K562 (cell line): ENCODE measurements around the gene TIFAB. TPM values are rescaled to one million over a fixed set of nuclear protein-coding genes. Genes with fewer than 3 reads are reported as not detected.

Experiments
- CTBP1 ChIP-seq: fragments of 450-650 bp; IDR thresholded peaks from 2 replicates; pipeline ENCODE4 v1.6.1; 2016; ENCODE audit warnings: borderline replicate concordance
- EGR1 ChIP-seq: fragments of 450-650 bp; conservative IDR thresholded peaks from 2 replicates; pipeline ENCODE4 v1.6.1; 2017; ENCODE audit warnings: mild to moderate bottlenecking
- ETV1 ChIP-seq: fragments of 450-650 bp; conservative IDR thresholded peaks from 2 replicates; pipeline ENCODE4 v1.6.1; 2016; ENCODE audit warnings: missing genetic modification characterization, control low read depth, low read depth, missing compliant biosample characterization
- FIP1L1 ChIP-seq: fragments of 200-400 bp; formaldehyde crosslinking; IDR thresholded peaks from 2 replicates; pipeline ENCODE4 v1.6.1; 2018; ENCODE audit warnings: mild to moderate bottlenecking, low read depth, low read length; ENCODE audit not compliant: poor library complexity, severe bottlenecking
- FOXA1 ChIP-seq: fragments of 450-650 bp; IDR thresholded peaks from 2 replicates; pipeline ENCODE4 v1.6.1; 2016; ENCODE audit warnings: mild to moderate bottlenecking, borderline replicate concordance
- JUNB ChIP-seq: fragments of 450-650 bp; formaldehyde crosslinking; conservative IDR thresholded peaks from 2 replicates; pipeline ENCODE4 v1.4.0; 2020; ENCODE audit warnings: mild to moderate bottlenecking
- KDM5B ChIP-seq: fragments of 200-600 bp; sonication (generic); IDR thresholded peaks from 2 replicates; pipeline ENCODE4 v1.6.1; 2012; ENCODE audit warnings: low read depth, mild to moderate bottlenecking, moderate library complexity, low read length, control low read depth, inconsistent platforms; ENCODE audit not compliant: insufficient replicate concordance
- KLF10 ChIP-seq: fragments of 250-450 bp; sonication (Bioruptor Pico); IDR thresholded peaks from 2 replicates; pipeline ENCODE4 v1.6.1; 2021; ENCODE audit warnings: matching md5 sums
- KLF6 ChIP-seq: fragments of 250-450 bp; sonication (Bioruptor Pico); IDR thresholded peaks from 2 replicates; pipeline ENCODE4 v1.4.0; 2020; ENCODE audit warnings: mild to moderate bottlenecking, moderate library complexity, borderline replicate concordance
- MAZ ChIP-seq, 2 experiments: fragments of 450-650 bp in 1 of 2; sonication (generic) in 1 of 2; formaldehyde crosslinking; IDR thresholded peaks in 1 of 2; conservative IDR thresholded peaks in 1 of 2; 2 replicates each; pipeline versions ENCODE4 v1.4.0 to v1.5.0; 2020; ENCODE audit warnings: mild to moderate bottlenecking in 1 of 2, missing genetic modification reagents in 1 of 2
- NFRKB ChIP-seq: fragments of 450-650 bp; IDR thresholded peaks from 2 replicates; pipeline ENCODE4 v1.6.1; 2016; ENCODE audit warnings: low read depth
- PCBP1 ChIP-seq: fragments of 200-400 bp; formaldehyde crosslinking; IDR thresholded peaks from 2 replicates; pipeline ENCODE4 v1.6.1; 2018; ENCODE audit warnings: mild to moderate bottlenecking, low read depth, low read length; ENCODE audit not compliant: poor library complexity, severe bottlenecking
- SIN3A ChIP-seq, 2 experiments: fragments of 150-350 bp in 1 of 2; IDR thresholded peaks; 2 replicates each; pipeline ENCODE4 v1.6.1; 2011 to 2016; ENCODE audit warnings: borderline replicate concordance in 2 of 2, low read depth in 2 of 2, low read length in 2 of 2, mild to moderate bottlenecking in 2 of 2, moderate library complexity in 2 of 2; ENCODE audit not compliant: control insufficient read depth in 1 of 2
- TAF1 ChIP-seq: IDR thresholded peaks from 2 replicates; pipeline ENCODE4 v1.6.1; 2011; ENCODE audit warnings: mild to moderate bottlenecking, low read length, moderate library complexity; ENCODE audit not compliant: insufficient read depth, control insufficient read depth, severe bottlenecking; ENCODE audit errors: extremely low read depth
- ZBTB7A ChIP-seq: IDR thresholded peaks from 2 replicates; pipeline ENCODE4 v1.6.1; 2011; ENCODE audit warnings: low read depth, mild to moderate bottlenecking, low read length, moderate library complexity, borderline replicate concordance; ENCODE audit not compliant: control insufficient read depth
- ZEB2 ChIP-seq: fragments of 450-650 bp; IDR thresholded peaks from 2 replicates; pipeline ENCODE4 v1.6.1; 2016
- ZFX ChIP-seq: sonication (generic); formaldehyde crosslinking; IDR thresholded peaks from 2 replicates; pipeline ENCODE4 v1.8.0; 2022; ENCODE audit warnings: mild to moderate bottlenecking, missing genetic modification reagents, moderate library complexity
- ZNF639 ChIP-seq, 2 experiments: fragments of 200-800 bp in 1 of 2; sonication (Bioruptor generic) in 1 of 2; sonication (generic) in 1 of 2; formaldehyde crosslinking in 1 of 2; IDR thresholded peaks in 1 of 2; conservative IDR thresholded peaks in 1 of 2; 2 replicates each; pipeline versions ENCODE4 v1.5.0 to v1.6.1; 2016 to 2020; ENCODE audit warnings: missing compliant biosample characterization in 1 of 2, missing genetic modification characterization in 1 of 2, missing genetic modification reagents in 1 of 2
- polyA plus RNA-seq, 8 experiments: library from polyadenylated mRNA; depleted of rRNA in 4 of 8; stranded (reverse) in 5 of 8; unstranded in 3 of 8; fragments of >200 nt; fragmentation: Nextera tagmentation in 2 of 8; fragmentation: Illumina TruSeq in 1 of 8; extraction: Ambion mirVana in 2 of 8; extraction: Trizol in 1 of 8; gene quantifications; 2 replicates each; pipeline versions ENCODE4 v1.2.1 to v1.2.3, GENCODE V29; 2011 to 2014; ENCODE audit warnings: inconsistent platforms in 1 of 8, missing spikeins in 1 of 8
- total RNA-seq, 7 experiments: library from RNA; depleted of rRNA in 6 of 7; stranded (reverse); fragments of >200 nt in 6 of 7; fragmentation: Illumina TruSeq in 2 of 7; extraction: Trizol in 2 of 7; gene quantifications; 2 replicates each; pipeline versions ENCODE4 v1.2.1 to v1.2.3, GENCODE V29; 2011 to 2021; ENCODE audit warnings: low replicate concordance in 1 of 7

Gene TIFAB
- total and polyA plus RNA-seq, 9 of the 15 experiments (the other 6 are each of a cell fraction or from before 2014, with no cell fraction given): not detected

- TF ChIP-seq FIP1L1 (peak; percentile 74), KDM5B (peak; percentile 35), ZNF639 (CRISPR knock-in tag; conservative IDR thresholded peaks at IDR 0.05 in 1 of 2, IDR thresholded peaks at IDR 0.05 in 1 of 2) (no peak), KLF10 (CRISPR knock-in tag) (no peak), KLF6 (CRISPR knock-in tag) (no peak), TAF1 (peak; percentile 22), NFRKB (no peak), PCBP1 (peak; percentile 41), EGR1 (peak; percentile 67), FOXA1 (no peak), ZEB2 (peak; percentile 84), ETV1 (tag) (peak; percentile 50; the same call in 1 of the 2 replicates), ZBTB7A (peak; percentile 83; the same call in 1 of the 2 replicates), CTBP1 (peak; percentile 38; the same call in 1 of the 2 replicates), SIN3A (IDR thresholded peaks at IDR 0.05; ENCODE audit: borderline replicate concordance in 2 of 2, control insufficient read depth in 1 of 2, low read depth in 2 of 2, low read length in 2 of 2) (peak in 1 of 2 experiments; percentile 12; a peak in 2 of 4 replicates), JUNB (CRISPR knock-in tag) (no peak), ZFX (CRISPR knock-in tag) (peak; percentile 74), MAZ (CRISPR knock-in tag; conservative IDR thresholded peaks at IDR 0.05 in 1 of 2, IDR thresholded peaks at IDR 0.05 in 1 of 2) (peak in 1 of 2 experiments; percentile 37; a peak in 2 of 4 replicates)
- TF ChIP-seq, all 486 proteins: peak for 23
Observed at GRCh38 chr5:135398160-135398854, 53.8 kb downstream of the TIFAB start (continued).
